H1 (cell line): ENCODE results near the gene WFIKKN1. TPM values are rescaled to one million over a fixed set of nuclear protein-coding genes. Genes with fewer than 3 reads are reported as not detected.

Experiments used
- CTCF ChIA-PET: fragments of 300-600 bp; sonication (Branson Sonifier 250); formaldehyde crosslinking; loops from one replicate; lab custom pipeline; 2021; ENCODE audit not compliant: partially characterized antibody; lab: Charles Lee
- POLR2A ChIA-PET: fragments of 300-600 bp; sonication (Branson Sonifier 250); formaldehyde crosslinking; loops from one replicate; lab custom pipeline; 2021; ENCODE audit warnings: inconsistent platforms; ENCODE audit not compliant: partially characterized antibody; lab: Charles Lee
- DNase-seq, 2 experiments: peaks; one replicate each; pipeline versions ENCODE4 v3.0.0 to v3.0.0-alpha.2; 2010 to 2022; ENCODE audit warnings: low spot score in 2 of 2, low read depth in 1 of 2, mixed read lengths in 1 of 2
- FAIRE-seq: peaks from 2 replicates; lab custom pipeline; 2011; peaks lifted over from hg19 to GRCh38; lab: Jason Lieb, UNC
- H2AFZ ChIP-seq: 2 replicates; pipeline ENCODE4 v1.8.1; 2012; ENCODE audit warnings: low read length, inconsistent platforms
- H2AK5ac ChIP-seq: 2 replicates; pipeline ENCODE4 v1.6.1; 2013; ENCODE audit warnings: low read depth, low read length
- H2BK120ac ChIP-seq: replicated peaks from 2 replicates; pipeline ENCODE3; 2013; ENCODE audit warnings: low read depth, low read length, inconsistent platforms
- H2BK12ac ChIP-seq: 2 replicates; pipeline ENCODE4 v1.6.1; 2013; ENCODE audit warnings: low read depth, low read length
- H2BK15ac ChIP-seq: 2 replicates; pipeline ENCODE4 v1.6.1; 2013; ENCODE audit warnings: low read length
- H2BK20ac ChIP-seq: 2 replicates; pipeline ENCODE4 v1.6.1; 2013; ENCODE audit warnings: low read length
- H2BK5ac ChIP-seq: 2 replicates; pipeline ENCODE4 v1.6.1; 2013; ENCODE audit warnings: low read depth, low read length
- H3K14ac ChIP-seq: 2 replicates; pipeline ENCODE4 v1.6.1; 2013; ENCODE audit warnings: inconsistent platforms; ENCODE audit not compliant: insufficient read length
- H3K18ac ChIP-seq: 2 replicates; pipeline ENCODE4 v1.6.1; 2013; ENCODE audit warnings: low read length; ENCODE audit errors: extremely low read depth
- H3K23ac ChIP-seq: 2 replicates; pipeline ENCODE4 v1.6.1; 2013; ENCODE audit warnings: inconsistent platforms; ENCODE audit not compliant: insufficient read length
- H3K23me2 ChIP-seq: 2 replicates; pipeline ENCODE4 v1.6.1; 2013; ENCODE audit warnings: low read depth, low read length
- H3K27ac ChIP-seq: 2 replicates; pipeline ENCODE4 v1.6.1; 2011; ENCODE audit warnings: low read depth, low read length, inconsistent platforms
- H3K27me3 ChIP-seq, 4 experiments: replicated peaks in 1 of 4; 1 replicate in 1 of 4; 2 replicates in 3 of 4; pipeline versions ENCODE4 v1.6.1 to v1.8.1; 2011 to 2013; ENCODE audit warnings: low read length in 3 of 4, mild to moderate bottlenecking in 3 of 4, inconsistent platforms in 2 of 4, mixed read lengths in 2 of 4, moderate library complexity in 1 of 4; ENCODE audit not compliant: control insufficient read depth in 3 of 4, insufficient read depth in 3 of 4; ENCODE audit errors: extremely low read depth in 1 of 4
- H3K36me3 ChIP-seq, 4 experiments: 2 replicates each; pipeline versions ENCODE4 v1.6.1 to v1.8.1; 2011 to 2013; ENCODE audit warnings: mild to moderate bottlenecking in 4 of 4, low read length in 3 of 4, moderate library complexity in 2 of 4, control low read depth in 1 of 4, inconsistent platforms in 1 of 4; ENCODE audit not compliant: insufficient read depth in 4 of 4, control insufficient read depth in 2 of 4
- H3K4ac ChIP-seq: replicated peaks from 2 replicates; pipeline ENCODE3; 2013; ENCODE audit warnings: low read length, low read depth, mixed read lengths, inconsistent platforms; ENCODE audit not compliant: insufficient read length
- H3K4me1 ChIP-seq, 4 experiments: replicated peaks in 1 of 4; 1 replicate in 1 of 4; 2 replicates in 3 of 4; pipeline versions ENCODE4 v1.6.1 to v1.8.1; 2011 to 2013; ENCODE audit warnings: low read length in 3 of 4, inconsistent platforms in 2 of 4, mixed read lengths in 1 of 4; ENCODE audit not compliant: insufficient read depth in 4 of 4, control insufficient read depth in 3 of 4
- H3K4me2 ChIP-seq, 2 experiments: 2 replicates each; pipeline versions ENCODE4 v1.6.1 to v1.8.1; 2011 to 2013; ENCODE audit warnings: low read depth in 2 of 2, low read length in 2 of 2, control low read depth in 1 of 2, inconsistent platforms in 1 of 2, mild to moderate bottlenecking in 1 of 2; ENCODE audit not compliant: insufficient read depth in 1 of 2
- H3K4me3 ChIP-seq, 4 experiments: fragments of 200-600, 300-600 bp in 1 of 4; sonication (generic), shearing (Covaris generic), sonication (Bioruptor Twin) in 1 of 4; 2 replicates each; pipeline versions ENCODE4 v1.5.1 to v1.8.1; 2011 to 2016; ENCODE audit warnings: low read length in 4 of 4, low read depth in 3 of 4, control low read depth in 2 of 4, inconsistent platforms in 2 of 4, mild to moderate bottlenecking in 2 of 4, mixed read lengths in 1 of 4, moderate library complexity in 1 of 4; ENCODE audit not compliant: insufficient read depth in 2 of 4; ENCODE audit errors: extremely low read depth in 1 of 4
- H3K56ac ChIP-seq: replicated peaks from 2 replicates; pipeline ENCODE3; 2013; ENCODE audit warnings: low read depth, mild to moderate bottlenecking, mixed read lengths, low read length, inconsistent platforms; ENCODE audit not compliant: insufficient read length
- H3K79me1 ChIP-seq: 2 replicates; pipeline ENCODE4 v1.6.1; 2013; ENCODE audit warnings: low read depth, low read length, control low read depth
- H3K79me2 ChIP-seq, 2 experiments: 2 replicates each; pipeline versions ENCODE4 v1.6.1 to v1.8.1; 2012 to 2013; ENCODE audit warnings: low read length in 2 of 2, mild to moderate bottlenecking in 2 of 2, inconsistent platforms in 1 of 2; ENCODE audit not compliant: insufficient read depth in 2 of 2, control insufficient read depth in 1 of 2
- H3K9ac ChIP-seq, 4 experiments: replicated peaks in 1 of 4; 1 replicate in 1 of 4; 2 replicates in 3 of 4; pipeline versions ENCODE4 v1.6.1 to v1.8.1; 2011 to 2013; ENCODE audit warnings: low read depth in 3 of 4, low read length in 3 of 4, control low read depth in 2 of 4, mild to moderate bottlenecking in 2 of 4, moderate library complexity in 2 of 4, inconsistent platforms in 1 of 4; ENCODE audit errors: extremely low read depth in 1 of 4
- H3K9me3 ChIP-seq, 2 experiments: 2 replicates each; pipeline versions ENCODE4 v1.6.1 to v1.8.1; 2012 to 2013; ENCODE audit warnings: mild to moderate bottlenecking in 2 of 2, moderate library complexity in 2 of 2, control low read depth in 1 of 2, inconsistent platforms in 1 of 2, low read depth in 1 of 2, low read length in 1 of 2, mixed read lengths in 1 of 2; ENCODE audit not compliant: insufficient read depth in 2 of 2
- H4K20me1 ChIP-seq, 2 experiments: replicated peaks in 1 of 2; 2 replicates each; pipeline versions ENCODE3 to v1.8.1; 2011 to 2013; ENCODE audit warnings: inconsistent platforms in 2 of 2, low read length in 2 of 2, mild to moderate bottlenecking in 1 of 2; ENCODE audit not compliant: insufficient read depth in 2 of 2, control insufficient read depth in 1 of 2
- H4K5ac ChIP-seq: 2 replicates; pipeline ENCODE4 v1.6.1; 2013; ENCODE audit warnings: low read length, low read depth, mixed read lengths, inconsistent platforms; ENCODE audit not compliant: insufficient read length
- H4K8ac ChIP-seq: 2 replicates; pipeline ENCODE4 v1.8.0; 2013; ENCODE audit warnings: mild to moderate bottlenecking, moderate library complexity, low read length, inconsistent platforms; ENCODE audit not compliant: insufficient read depth; ENCODE audit errors: extremely low read depth
- H4K91ac ChIP-seq: replicated peaks from 2 replicates; pipeline ENCODE3; 2013; ENCODE audit warnings: low read length, mixed read lengths, inconsistent platforms; ENCODE audit not compliant: insufficient read length
- RFX5 ChIP-seq: IDR thresholded peaks from 2 replicates; pipeline ENCODE4 v1.6.1; 2011; ENCODE audit warnings: low read depth, low read length, improper control_type of control experiment, borderline replicate concordance
- SIN3A ChIP-seq, 2 experiments: IDR thresholded peaks in 1 of 2; conservative IDR thresholded peaks in 1 of 2; 2 replicates each; pipeline ENCODE4 v1.6.1; 2011 to 2012; ENCODE audit warnings: low read length in 2 of 2, improper control_type of control experiment in 1 of 2, low read depth in 1 of 2, mild to moderate bottlenecking in 1 of 2
- SP1 ChIP-seq: IDR thresholded peaks from 2 replicates; pipeline ENCODE4 v1.6.1; 2011; ENCODE audit warnings: low read depth, low read length
- TAF1 ChIP-seq: IDR thresholded peaks from 2 replicates; pipeline ENCODE4 v1.6.1; 2011; ENCODE audit warnings: mild to moderate bottlenecking, low read depth, low read length
- TCF12 ChIP-seq: IDR thresholded peaks from 2 replicates; pipeline ENCODE4 v1.6.1; 2011; ENCODE audit warnings: low read depth, mild to moderate bottlenecking, low read length
- WGBS, 2 experiments: shearing (Covaris generic) in 1 of 2; methylation state at CpG; one replicate each; pipeline versions ENCODE4 v1.1.6 to v1.1.7; 2013 to 2015; ENCODE audit warnings: low lambda C conversion rate in 2 of 2, mixed read lengths in 2 of 2, inconsistent platforms in 1 of 2, low coverage in 1 of 2, missing lambda C conversion rate in 1 of 2; ENCODE audit not compliant: insufficient replicate concordance in 2 of 2, insufficient coverage in 1 of 2, insufficient read length in 1 of 2; ENCODE audit errors: extremely low coverage in 1 of 2, missing lambda C conversion rate in 1 of 2; 5-methylcytosine and 5-hydroxymethylcytosine counted together
- polyA plus RNA-seq, 7 experiments: library from polyadenylated mRNA; depleted of rRNA in 3 of 7; stranded (reverse) in 5 of 7; unstranded in 2 of 7; fragments of >200 nt in 5 of 7; fragments of 200-250 nt in 2 of 7; gene quantifications; 1 replicate in 5 of 7; 2 replicates in 1 of 7; 4 replicates in 1 of 7; pipeline versions ENCODE4 v1.2.1 to v1.2.3, GENCODE V29; 2011 to 2013; ENCODE audit warnings: missing spikeins in 2 of 7, mixed read lengths in 2 of 7
- total RNA-seq: library from RNA; stranded (reverse); fragmentation: NEBNext Ultra II Directional; extraction: Animal tissue kit (Norgen Biotek cat#: 25700); gene quantifications from 2 replicates; pipeline ENCODE4 v1.2.1, GENCODE V29; 2021

WFIKKN1 gene
- total and polyA plus RNA-seq, 2 of the 8 experiments (the other 6 are each of a cell fraction or from before 2014, with no cell fraction given): 11.4 to 15.8 TPM

GRCh38 chr16:592518-593306 lies 38.1 kb upstream of the WFIKKN1 start:
- Histone ChIP-seq H2BK5ac (0 out of 2 replicates have a peak overlapping the region, but pooled peaks have one; percentile 5), H4K8ac (no peak overlapping the region), H3K9me3 (no peaks in the 10 kb centered on the region), H3K4me2 (no peak overlapping the region), H3K4me3 (no peak overlapping the region), H4K5ac (no peak overlapping the region), H3K14ac (no peak overlapping the region), H4K20me1 (peaks cover 20 to 41% of the 10 kb centered on the region in 2 experiments), H3K23ac (no peak overlapping the region), H3K23me2 (peaks cover 9% of the 10 kb centered on the region), H2BK120ac (no peak overlapping the region), H3K18ac (no peak overlapping the region), H3K9ac (no peak overlapping the region), H2AK5ac (no peak overlapping the region), H3K79me2 (peaks cover 0 to 20% of the 10 kb centered on the region in 2 experiments; a peak in 3 of 4 replicates), H3K79me1 (peaks cover 16% of the 10 kb centered on the region; the same call in 1 of the 2 replicates), H3K36me3 (no peaks in the 10 kb centered on the region), H2BK15ac (no peak overlapping the region), H3K4me1 (peaks cover 0 to 14% (median 7%) of the 10 kb centered on the region in 4 experiments; a peak in 4 of 7 replicates), H3K56ac (no peak overlapping the region), H3K27me3 (peaks cover 0 to 21% (median 12%) of the 10 kb centered on the region in 4 experiments; a peak in 5 of 7 replicates), H4K91ac (no peak overlapping the region), H3K27ac (no peak overlapping the region), H3K4ac (no peak overlapping the region), H2BK20ac (no peak overlapping the region), H2AFZ (no peak overlapping the region), H2BK12ac (no peak overlapping the region)
- DNase-seq (no peak), FAIRE-seq (no peak)
- TF ChIP-seq TCF12: no peak
- TF ChIP-seq RFX5: no peak
- TF ChIP-seq SIN3A (conservative IDR thresholded peaks at IDR 0.05 in 1 of 2, IDR thresholded peaks at IDR 0.05 in 1 of 2; ENCODE audit: low read depth in 1 of 2, low read length in 2 of 2): no peak
- TF ChIP-seq TAF1: no peak
- no peak for TF ChIP-seq SP1
- ChIA-PET POLR2A (interaction anchor here (0.6 to 1.9 kb wide), 7 partner anchors 9 to 209 kb away, joined by 3 to 7 read pairs (median 3); partner anchors contain the start of gene METTL26), CTCF (interaction anchor here (0.7 to 4.2 kb wide), 15 partner anchors 7 to 75 kb away, joined by 3 to 22 read pairs (median 6); partner anchors contain the start of gene METTL26)
- WGBS, 2 experiments: 91% methylated on average over 24 of the region's 24 CpGs; no CpG with 5 or more reads in 1 of the 2 experiments
